Uterus (tissue), 4 donors: ENCODE measurements around the gene ECHS1. TPM values are rescaled to one million over a fixed set of nuclear protein-coding genes. Genes with fewer than 3 reads are reported as not detected.
"Not testable (repeated sequence)": the region's sequence is repeated elsewhere in the genome, so short reads cannot be mapped to it uniquely, and the experiment has no call there.

Source experiments
- DNase-seq, 2 donors: peaks; one replicate each; pipeline ENCODE4 v3.0.0-alpha.2; 2019 to 2020
- H3K27ac ChIP-seq, 2 donors: fragments of 200-600 bp; sonication (generic); 1 replicate in 1 of 2; 2 replicates in 1 of 2; pipeline ENCODE4 v1.5.1; 2016 to 2018
- H3K27me3 ChIP-seq, 2 donors: fragments of 200-600 bp; sonication (generic); one replicate each; pipeline ENCODE4 v1.5.1; 2018 to 2019; ENCODE audit warnings: control low read depth in 1 of 2
- H3K36me3 ChIP-seq, 2 donors: fragments of 200-600 bp; sonication (generic); one replicate each; pipeline ENCODE4 v1.5.1; 2019; ENCODE audit warnings: control low read depth in 1 of 2
- H3K4me1 ChIP-seq, 2 donors: fragments of 200-600 bp; sonication (generic); one replicate each; pipeline ENCODE4 v1.5.1; 2018 to 2019; ENCODE audit warnings: control low read depth in 1 of 2
- H3K4me3 ChIP-seq, 2 donors: fragments of 200-600 bp; sonication (generic); 1 replicate in 1 of 2; 2 replicates in 1 of 2; pipeline ENCODE4 v1.5.1; 2018 to 2019; ENCODE audit warnings: mild to moderate bottlenecking in 1 of 2
- H3K9me3 ChIP-seq, 2 donors: fragments of 200-600 bp; sonication (generic); one replicate each; pipeline ENCODE4 v1.5.1; 2019; ENCODE audit warnings: control low read depth in 1 of 2
- CTCF ChIP-seq, 4 experiments: fragments of 200-600 bp in 2 of 4; fragments of 450-650 bp in 2 of 4; sonication (generic) in 2 of 4; IDR thresholded peaks; one replicate each; pipeline ENCODE4 v1.5.1; 2016 to 2019; ENCODE audit warnings: antibody characterized with exemption in 4 of 4, mild to moderate bottlenecking in 2 of 4, moderate library complexity in 1 of 4
- POLR2A ChIP-seq, 2 donors: fragments of 450-650 bp; IDR thresholded peaks; one replicate each; pipeline ENCODE4 v1.6.1; 2016; ENCODE audit warnings: antibody characterized with exemption in 2 of 2, mild to moderate bottlenecking in 1 of 2, moderate library complexity in 1 of 2
- intact Hi-C: fragments of 100-400 bp; cut with DNase I; formaldehyde crosslinking; loops from one replicate; pipeline ENCODE4 v1.15.1; 2023; ENCODE audit warnings: low total_unique reads
- total RNA-seq, 4 donors: library from RNA; depleted of rRNA in 3 of 4; stranded (reverse); fragments of >200 nt in 3 of 4; gene quantifications; one replicate each; pipeline versions ENCODE4 v1.1.0 to v1.2.4, GENCODE V29; 2014 to 2023
- donor health status: DM: yes; HTN: yes; CAD: no.

ECHS1 gene
- total RNA-seq, 4 donors from 2014 or later: 28.2 to 48.8 (median 45.1) TPM

DNA sequence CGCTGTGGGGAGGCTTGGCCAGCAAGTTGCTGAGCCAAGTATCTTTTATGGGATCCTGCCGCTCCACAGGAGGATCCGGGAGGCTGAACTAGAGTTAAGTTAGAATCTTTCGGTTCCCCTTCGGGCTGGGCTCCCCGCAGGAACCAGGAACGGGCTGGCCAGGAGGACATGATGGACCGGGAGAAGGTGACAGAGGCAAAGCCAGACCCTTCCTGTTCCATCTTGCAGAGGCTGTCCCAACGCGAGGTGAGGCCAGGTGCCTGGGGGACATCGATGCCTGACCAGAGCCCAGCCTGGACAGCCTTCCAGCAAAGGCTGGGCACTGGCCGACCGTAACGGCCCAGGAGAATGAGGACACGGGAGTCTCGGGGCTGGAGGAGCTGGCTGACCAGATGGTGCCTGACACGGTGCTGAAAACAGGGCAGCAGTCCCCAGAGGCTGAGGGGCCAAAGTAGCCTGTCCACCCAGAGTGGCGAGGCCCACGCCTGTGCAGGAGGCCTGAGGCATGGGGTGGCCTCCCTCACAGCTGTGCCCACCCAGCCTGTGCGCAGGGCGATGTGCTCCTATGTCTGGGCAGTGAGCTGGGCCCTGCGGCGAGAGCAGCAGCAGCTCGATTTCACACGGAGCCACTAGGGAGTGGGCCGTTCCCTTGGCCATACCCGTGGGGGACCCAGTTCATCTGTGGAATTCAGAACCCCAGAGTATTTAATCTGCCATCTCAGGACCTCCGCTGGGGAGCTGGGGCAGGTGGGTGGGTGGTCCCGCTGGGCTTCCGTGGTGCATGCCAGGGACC is 4.1 kb upstream of the ECHS1 start:
- Histone ChIP-seq H3K36me3 (no peaks in the 10 kb centered on the region), H3K4me3 (no peak overlapping the region), H3K27me3 (no peaks in the 10 kb centered on the region), H3K4me1 (peaks cover 0 to 4% of the 10 kb centered on the region in 2 donors), H3K27ac (no peak overlapping the region), H3K9me3 (no peaks in the 10 kb centered on the region)
- intact Hi-C loops: no loop called here
- DNase-seq: no peak
- TF ChIP-seq POLR2A (IDR thresholded peaks at IDR 0.05) (no peak), CTCF (IDR thresholded peaks at IDR 0.05) (no peak)

DNA sequence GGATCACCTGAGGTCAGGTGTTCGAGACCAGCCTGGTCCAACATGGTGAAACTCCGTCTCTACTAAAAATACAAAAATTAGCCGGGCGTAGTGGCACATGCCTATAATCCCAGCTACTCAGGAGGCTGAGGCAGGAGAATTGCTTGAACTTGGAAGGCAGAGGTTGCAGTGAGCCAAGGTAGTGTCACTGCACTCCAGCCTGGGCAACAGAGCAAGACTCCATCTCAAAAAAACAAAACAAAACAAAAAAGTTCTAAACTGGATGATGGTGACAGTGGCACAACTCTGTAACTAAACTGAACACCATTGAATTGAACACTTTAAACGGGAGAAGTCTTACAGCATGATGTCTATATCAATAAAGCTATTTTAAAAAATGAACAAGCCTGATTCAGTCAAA is 3.0 kb upstream of the ECHS1 start:
- H3K27me3 ChIP-seq, H3K4me3 ChIP-seq, H3K4me1 ChIP-seq, H3K27ac ChIP-seq, intact Hi-C loops, H3K36me3 ChIP-seq, DNase-seq, H3K9me3 ChIP-seq: not testable (repeated sequence)

DNA sequence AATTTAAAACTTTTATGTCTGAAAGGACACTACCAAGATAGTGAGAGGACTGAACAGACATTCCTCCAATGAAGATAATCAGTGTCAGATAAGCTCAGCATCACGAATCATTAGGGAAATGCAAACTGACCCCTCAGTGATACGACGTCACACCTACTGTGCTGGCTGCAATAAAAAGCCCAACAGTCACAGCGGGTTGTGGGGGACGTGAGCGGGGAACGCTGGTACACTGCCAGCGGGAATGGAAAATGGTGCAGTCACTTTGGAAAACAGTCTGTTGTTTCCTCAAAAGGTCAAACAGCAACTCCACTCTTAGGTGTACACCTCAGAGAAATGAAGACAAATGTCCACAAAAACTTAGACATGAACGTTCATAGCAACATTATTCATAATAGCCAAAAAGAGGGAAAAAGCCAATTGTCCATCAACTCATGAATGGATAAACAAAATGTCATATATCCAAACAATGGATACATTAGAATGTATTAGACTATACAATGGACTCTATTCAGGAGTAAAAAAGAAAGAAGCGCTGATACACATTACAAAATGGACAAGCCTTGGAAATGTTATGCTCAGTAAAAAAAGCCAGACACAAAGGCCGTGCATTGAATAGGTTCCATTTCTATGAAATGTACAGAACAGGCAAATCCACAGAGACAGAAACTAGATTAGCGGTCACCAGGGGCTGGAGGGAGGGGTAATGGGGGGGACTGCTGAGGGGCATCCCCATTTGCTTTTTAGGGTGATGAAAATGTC is 2.4 kb upstream of the ECHS1 start:
- TF ChIP-seq POLR2A (IDR thresholded peaks at IDR 0.05): no peak
- TF ChIP-seq CTCF (IDR thresholded peaks at IDR 0.05): no peak
- intact Hi-C loops: no loop called here
- Histone ChIP-seq H3K27me3 (no peaks in the 10 kb centered on the region), H3K27ac (no peak overlapping the region), H3K36me3 (no peaks in the 10 kb centered on the region), H3K4me1 (peaks cover 0 to 4% of the 10 kb centered on the region in 2 donors), H3K4me3 (no peak overlapping the region), H3K9me3 (no peaks in the 10 kb centered on the region)
- no peak for DNase-seq

DNA sequence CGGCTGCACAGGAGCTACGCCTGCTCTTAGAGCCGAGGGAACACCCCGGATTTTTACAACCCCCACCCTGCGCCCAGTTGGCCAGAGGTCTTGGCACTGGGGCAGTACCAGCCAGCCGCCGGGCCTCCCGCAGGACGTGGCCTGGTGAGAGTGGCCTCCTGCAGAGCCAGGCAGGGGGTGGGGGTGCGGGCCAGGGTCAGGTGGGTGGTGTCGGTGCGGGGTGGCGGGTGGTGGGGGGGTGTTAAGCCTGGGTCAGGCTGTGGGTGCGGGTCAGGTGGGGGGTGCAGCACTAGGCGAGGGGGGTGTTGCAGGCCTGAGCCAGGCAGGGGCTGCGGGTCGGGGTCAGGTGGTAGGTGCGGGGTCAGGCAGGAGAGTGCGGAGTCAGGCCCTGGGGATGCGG is 647 bp downstream of the ECHS1 start:
- Histone ChIP-seq H3K4me1 (no peaks in the 10 kb centered on the region), H3K9me3 (no peaks in the 10 kb centered on the region), H3K27ac (peak overlapping the region in 1 of 2 donors; percentile 91), H3K4me3 (peak overlapping the region; percentile 90 to 93), H3K36me3 (no peaks in the 10 kb centered on the region), H3K27me3 (no peaks in the 10 kb centered on the region)
- DNase-seq: peak in 1 of 2 donors; percentile 31
- intact Hi-C loops: no loop called here
- no peak for TF ChIP-seq POLR2A (IDR thresholded peaks at IDR 0.05)
- no peak for TF ChIP-seq CTCF (IDR thresholded peaks at IDR 0.05)

DNA sequence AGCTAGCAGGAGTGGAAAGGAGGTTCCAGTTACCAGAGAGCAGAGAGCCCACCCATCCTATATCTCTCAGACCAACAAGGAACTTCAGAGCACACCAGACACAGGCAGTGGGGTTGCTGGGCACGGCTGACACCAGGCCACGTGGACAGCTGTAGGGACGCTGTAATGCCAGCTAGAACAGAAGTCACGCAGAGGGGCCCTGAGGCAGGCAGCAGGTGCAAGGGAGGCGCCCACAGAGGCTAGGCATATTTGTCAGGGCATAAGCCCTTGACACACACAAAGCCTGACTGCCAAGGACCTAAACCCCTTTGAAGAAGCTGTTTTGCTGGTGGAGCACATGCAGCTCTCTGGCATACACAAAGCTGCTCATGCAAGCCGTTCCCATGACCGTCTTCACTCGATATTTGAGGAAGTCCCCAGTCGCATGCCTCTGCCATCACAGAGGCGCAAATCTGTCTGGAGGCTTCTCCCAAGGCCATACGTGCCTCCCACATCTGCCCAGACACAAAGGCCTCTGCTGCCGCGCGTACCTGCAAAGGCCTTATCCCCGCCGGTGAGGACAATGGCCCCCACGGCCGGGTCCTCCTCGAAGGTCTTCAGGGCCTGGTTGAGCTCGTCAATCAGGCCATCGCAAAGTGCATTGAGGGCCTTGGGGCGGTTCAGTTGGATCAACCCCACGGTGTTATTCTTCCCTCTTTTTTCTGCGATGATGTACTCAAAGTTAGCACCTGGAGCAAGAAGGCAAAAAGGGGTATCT is 2.9 kb downstream of the ECHS1 start:
- H3K9me3 ChIP-seq: no peaks in the 10 kb centered on the region
- H3K27me3 ChIP-seq: no peaks in the 10 kb centered on the region
- DNase-seq: no peak
- H3K4me1 ChIP-seq: no peaks in the 10 kb centered on the region
- no peak for TF ChIP-seq CTCF (IDR thresholded peaks at IDR 0.05)
- TF ChIP-seq POLR2A (IDR thresholded peaks at IDR 0.05): no peak
- no peaks in the 10 kb centered on the region for H3K36me3 ChIP-seq
- no peak overlapping the region for H3K27ac ChIP-seq
- intact Hi-C loops: no loop called here
- H3K4me3 ChIP-seq: no peak overlapping the region
